ENCODE results near the gene ITPR3.
A peak's percentile ranks its signal among the peaks of the same experiment; 100 is the strongest.

The ITPR3 gene

GRCh38 chr6:33620856-33621710, at the start of gene ITPR3:
Gene ITPR3, plus strand, starts transcription at chr6:33621322. Its CDS starts 281 bp downstream, at chr6:33621603.
- Histone ChIP-seq H3K27ac (ENCODE audit: low read depth, low read length) (peak within 1 kb of the TSS; percentile 75), H3K27me3 (ENCODE audit: insufficient read depth, low read length) (no peaks in the 10 kb centered on the region), H3K36me3 (ENCODE audit: insufficient read depth, low read length) (no peaks in the 10 kb centered on the region), H3K79me2 (ENCODE audit: control insufficient read depth, insufficient read depth, low read length, unreplicated experiment) (peaks cover 46% of the 10 kb centered on the region), H2AFZ (ENCODE audit: low read length, unreplicated experiment) (peak within 1 kb of the TSS; percentile 82), H3K4me1 (ENCODE audit: control insufficient read depth, insufficient read depth, low read length, unreplicated experiment) (peaks cover 34% of the 10 kb centered on the region), H3K4me3 (ENCODE audit: low read depth, low read length) (peak within 1 kb of the TSS; percentile 89)

- peaks cover 11% of the 10 kb centered on the region for H3K4me1 ChIP-seq (ENCODE audit: control insufficient read depth, insufficient read depth, low read length, unreplicated experiment)
- H2AFZ ChIP-seq (ENCODE audit: low read length, unreplicated experiment): no peak overlapping the region
- H3K36me3 ChIP-seq (ENCODE audit: insufficient read depth, low read length): peaks cover 6% of the 10 kb centered on the region; the same call in 1 of the 2 replicates
- peaks cover 2% of the 10 kb centered on the region for H3K79me2 ChIP-seq (ENCODE audit: control insufficient read depth, insufficient read depth, low read length, unreplicated experiment)
- peak overlapping the region; percentile 81 for H3K4me3 ChIP-seq (ENCODE audit: low read depth, low read length)
- H3K27ac ChIP-seq (ENCODE audit: low read depth, low read length): no peak overlapping the region
- H3K27me3 ChIP-seq (ENCODE audit: insufficient read depth, low read length): no peaks in the 10 kb centered on the region
Measured at GRCh38 chr6:33571637-33572316, 49.3 kb upstream of the ITPR3 start.

GRCh38 chr6:33575211-33575610, 45.9 kb upstream of the ITPR3 start:
- Histone ChIP-seq H3K4me3 (ENCODE audit: low read depth, low read length) (no peak overlapping the region), H3K4me1 (ENCODE audit: control insufficient read depth, insufficient read depth, low read length, unreplicated experiment) (peaks cover 31% of the 10 kb centered on the region), H3K27ac (ENCODE audit: low read depth, low read length) (no peak overlapping the region), H3K27me3 (ENCODE audit: insufficient read depth, low read length) (no peaks in the 10 kb centered on the region), H3K36me3 (ENCODE audit: insufficient read depth, low read length) (peaks cover 6% of the 10 kb centered on the region; the same call in 1 of the 2 replicates), H3K79me2 (ENCODE audit: control insufficient read depth, insufficient read depth, low read length, unreplicated experiment) (peaks cover 33% of the 10 kb centered on the region), H2AFZ (ENCODE audit: low read length, unreplicated experiment) (no peak overlapping the region)

- Histone ChIP-seq H3K27me3 (ENCODE audit: insufficient read depth, low read length) (no peaks in the 10 kb centered on the region), H3K4me3 (ENCODE audit: low read depth, low read length) (peak overlapping the region; percentile 9; the same call in 1 of the 2 replicates), H3K36me3 (ENCODE audit: insufficient read depth, low read length) (peaks cover 6% of the 10 kb centered on the region; the same call in 1 of the 2 replicates), H2AFZ (ENCODE audit: low read length, unreplicated experiment) (no peak overlapping the region), H3K4me1 (ENCODE audit: control insufficient read depth, insufficient read depth, low read length, unreplicated experiment) (peaks cover 27% of the 10 kb centered on the region), H3K27ac (ENCODE audit: low read depth, low read length) (peak overlapping the region; percentile 33), H3K79me2 (ENCODE audit: control insufficient read depth, insufficient read depth, low read length, unreplicated experiment) (peaks cover 33% of the 10 kb centered on the region)
Measured at GRCh38 chr6:33576668-33577067, 44.5 kb upstream of the ITPR3 start.

- Histone ChIP-seq H3K4me3 (ENCODE audit: low read depth, low read length) (peak overlapping the region; percentile 9), H3K27ac (ENCODE audit: low read depth, low read length) (peak overlapping the region; percentile 33), H3K4me1 (ENCODE audit: control insufficient read depth, insufficient read depth, low read length, unreplicated experiment) (peaks cover 23% of the 10 kb centered on the region), H3K27me3 (ENCODE audit: insufficient read depth, low read length) (no peaks in the 10 kb centered on the region), H3K79me2 (ENCODE audit: control insufficient read depth, insufficient read depth, low read length, unreplicated experiment) (peaks cover 33% of the 10 kb centered on the region), H2AFZ (ENCODE audit: low read length, unreplicated experiment) (no peak overlapping the region), H3K36me3 (ENCODE audit: insufficient read depth, low read length) (peaks cover 6% of the 10 kb centered on the region; the same call in 1 of the 2 replicates)
Measured at GRCh38 chr6:33577106-33577535, 44.0 kb upstream of the ITPR3 start.

- Histone ChIP-seq H3K36me3 (ENCODE audit: insufficient read depth, low read length) (peaks cover 6% of the 10 kb centered on the region; the same call in 1 of the 2 replicates), H3K4me3 (ENCODE audit: low read depth, low read length) (peak overlapping the region; percentile 94; the same call in 1 of the 2 replicates)
Measured at GRCh38 chr6:33577718-33578117, 43.4 kb upstream of the ITPR3 start.

GRCh38 chr6:33578164-33578563, 43.0 kb upstream of the ITPR3 start:
- Histone ChIP-seq H3K27ac (ENCODE audit: low read depth, low read length) (no peak overlapping the region; the same call in 1 of the 2 replicates), H3K27me3 (ENCODE audit: insufficient read depth, low read length) (no peaks in the 10 kb centered on the region), H3K4me1 (ENCODE audit: control insufficient read depth, insufficient read depth, low read length, unreplicated experiment) (peaks cover 23% of the 10 kb centered on the region), H2AFZ (ENCODE audit: low read length, unreplicated experiment) (no peak overlapping the region), H3K79me2 (ENCODE audit: control insufficient read depth, insufficient read depth, low read length, unreplicated experiment) (peaks cover 33% of the 10 kb centered on the region), H3K36me3 (ENCODE audit: insufficient read depth, low read length) (peaks cover 6% of the 10 kb centered on the region; the same call in 1 of the 2 replicates), H3K4me3 (ENCODE audit: low read depth, low read length) (peak overlapping the region; percentile 94)

More at GRCh38 chr6:33577718-33578117, 43.4 kb upstream of the ITPR3 start:
- Histone ChIP-seq H3K27ac (ENCODE audit: low read depth, low read length) (peak overlapping the region; percentile 33; the same call in 1 of the 2 replicates), H3K27me3 (ENCODE audit: insufficient read depth, low read length) (no peaks in the 10 kb centered on the region), H3K4me1 (ENCODE audit: control insufficient read depth, insufficient read depth, low read length, unreplicated experiment) (peaks cover 23% of the 10 kb centered on the region), H3K79me2 (ENCODE audit: control insufficient read depth, insufficient read depth, low read length, unreplicated experiment) (peaks cover 33% of the 10 kb centered on the region), H2AFZ (ENCODE audit: low read length, unreplicated experiment) (no peak overlapping the region)

GRCh38 chr6:33578588-33579011, 42.5 kb upstream of the ITPR3 start:
- H3K27me3 ChIP-seq (ENCODE audit: insufficient read depth, low read length): no peaks in the 10 kb centered on the region
- no peak overlapping the region; the same call in 1 of the 2 replicates for H3K27ac ChIP-seq (ENCODE audit: low read depth, low read length)
- H3K4me3 ChIP-seq (ENCODE audit: low read depth, low read length): peak overlapping the region; percentile 94
- peaks cover 33% of the 10 kb centered on the region for H3K79me2 ChIP-seq (ENCODE audit: control insufficient read depth, insufficient read depth, low read length, unreplicated experiment)
- peaks cover 23% of the 10 kb centered on the region for H3K4me1 ChIP-seq (ENCODE audit: control insufficient read depth, insufficient read depth, low read length, unreplicated experiment)
- H3K36me3 ChIP-seq (ENCODE audit: insufficient read depth, low read length): peaks cover 6% of the 10 kb centered on the region; the same call in 1 of the 2 replicates
- no peak overlapping the region for H2AFZ ChIP-seq (ENCODE audit: low read length, unreplicated experiment)

GRCh38 chr6:33579828-33580714, 41.1 kb upstream of the ITPR3 start, which contains the start of gene BAK1:
Gene BAK1, minus strand, starts transcription at chr6:33580276. Its CDS starts 2,672 bp downstream, at chr6:33577604.
- peak within 1 kb of the TSS; percentile 39 for H3K27ac ChIP-seq (ENCODE audit: low read depth, low read length)
- H3K27me3 ChIP-seq (ENCODE audit: insufficient read depth, low read length): no peaks in the 10 kb centered on the region
- H3K36me3 ChIP-seq (ENCODE audit: insufficient read depth, low read length): peaks cover under 1% of the 10 kb centered on the region; the same call in 1 of the 2 replicates
- H3K79me2 ChIP-seq (ENCODE audit: control insufficient read depth, insufficient read depth, low read length, unreplicated experiment): peaks cover 33% of the 10 kb centered on the region
- H2AFZ ChIP-seq (ENCODE audit: low read length, unreplicated experiment): peak within 1 kb of the TSS; percentile 48
- H3K4me3 ChIP-seq (ENCODE audit: low read depth, low read length): peak within 1 kb of the TSS; percentile 94
- peaks cover 23% of the 10 kb centered on the region for H3K4me1 ChIP-seq (ENCODE audit: control insufficient read depth, insufficient read depth, low read length, unreplicated experiment)

Data from ACC112 (cell line).